ENCODE results near the gene DRC3.

The DRC3 gene

DNA sequence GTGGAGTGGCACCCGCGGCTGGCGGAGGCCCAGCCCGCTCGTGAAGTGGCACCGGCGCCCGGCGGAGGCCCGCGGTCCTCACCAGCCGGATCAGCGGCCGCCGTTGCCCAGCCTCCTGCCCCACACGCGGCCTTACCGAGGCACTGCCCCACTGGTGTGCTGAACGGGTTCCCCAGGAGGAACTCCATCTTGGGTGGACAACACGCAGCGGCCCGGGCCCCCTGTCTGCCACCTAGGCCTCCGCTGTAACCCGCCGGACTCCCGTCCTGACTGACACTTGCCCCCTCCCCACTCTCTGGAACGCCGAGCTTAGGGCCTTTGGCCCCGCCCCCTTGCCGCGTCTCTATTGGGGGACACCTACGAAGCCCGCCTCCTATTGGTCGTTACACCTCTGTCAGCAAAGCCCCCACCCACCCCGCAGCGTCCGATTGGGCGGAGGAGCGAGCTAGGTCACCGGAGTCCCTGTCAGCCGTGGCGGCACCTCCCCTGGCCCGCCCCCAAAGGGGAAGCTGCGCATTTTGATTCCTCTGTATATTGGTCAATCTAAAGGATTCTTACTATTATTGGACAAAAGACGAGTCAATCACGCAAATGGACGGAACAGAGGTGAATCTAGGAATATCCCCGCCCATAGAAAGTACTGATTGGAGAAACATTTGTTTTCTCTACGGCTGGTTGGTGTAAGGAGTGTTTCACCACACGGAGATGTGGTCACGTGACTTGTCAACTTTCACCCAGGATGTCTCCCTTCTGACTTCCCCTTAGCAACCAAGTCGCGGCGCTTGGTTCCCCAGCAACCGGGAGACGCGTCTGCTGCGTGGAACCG is at the start of gene DRC3, which contains the start of gene TOM1L2:
DRC3 (plus strand) TSS at position 737 of the 826 bp plus-strand sequence. CDS start 4,737 bp downstream, outside the sequence.
TOM1L2 (minus strand) TSS at position 275 of the 826 bp plus-strand sequence; CDS start at position 188, 87 bp downstream.
- no peak for TF ChIP-seq CTCF (IDR thresholded peaks at IDR 0.05; ENCODE audit: control insufficient read depth, extremely low read depth, insufficient read depth)
- peak; percentile 100 for DNase-seq (ENCODE audit: low read depth)
- peak within 1 kb of the TSS; percentile 67 for H3K4me3 ChIP-seq (ENCODE audit: low read depth, low read length)

DNA sequence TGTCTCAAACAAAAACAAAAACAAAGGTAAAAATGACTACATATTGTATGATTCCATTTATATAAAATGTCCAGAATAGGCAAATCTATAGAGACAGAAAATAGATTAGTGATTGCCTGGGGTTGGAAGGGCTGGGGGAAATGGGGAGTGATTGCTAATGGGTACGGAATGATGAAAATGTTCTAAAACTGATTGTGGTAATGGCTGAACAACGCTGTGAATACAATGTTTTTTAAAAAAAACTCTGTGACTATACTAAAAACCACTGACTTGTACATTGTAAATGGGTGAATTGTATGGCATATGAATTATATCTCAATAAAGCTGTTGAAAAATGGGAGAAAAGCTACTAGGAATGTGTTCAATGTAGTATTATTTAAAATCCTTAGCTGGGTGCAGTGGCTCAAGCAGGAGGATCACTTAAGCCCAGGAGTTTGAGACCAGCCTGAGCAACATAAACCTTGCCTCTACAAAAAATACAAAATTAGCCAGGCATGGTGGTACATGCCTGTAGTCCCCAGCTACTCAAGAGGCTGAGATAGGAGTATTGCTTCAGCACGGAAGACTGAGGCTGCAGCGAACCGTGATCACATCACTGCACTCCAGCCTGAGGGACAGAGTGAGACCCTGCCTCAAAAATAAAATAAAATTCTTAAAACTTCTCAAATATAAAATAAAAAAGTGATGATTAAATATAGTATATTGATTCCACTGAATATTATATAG is 48.4 kb upstream of the DRC3 start:
- no peak overlapping the region for H3K4me3 ChIP-seq (ENCODE audit: low read depth, low read length)
- TF ChIP-seq CTCF (IDR thresholded peaks at IDR 0.05; ENCODE audit: control insufficient read depth, extremely low read depth, insufficient read depth) = no peak
- no peak for DNase-seq (ENCODE audit: low read depth)

- H3K4me3 ChIP-seq (ENCODE audit: low read depth, low read length) = no peak overlapping the region
- TF ChIP-seq CTCF (IDR thresholded peaks at IDR 0.05; ENCODE audit: control insufficient read depth, extremely low read depth, insufficient read depth) = no peak
- no peak for DNase-seq (ENCODE audit: low read depth)
Observed at GRCh38 chr17:17924857-17925250, 47.8 kb upstream of the DRC3 start.

- H3K4me3 ChIP-seq (ENCODE audit: low read depth, low read length) = no peak overlapping the region
- no peak for DNase-seq (ENCODE audit: low read depth)
- TF ChIP-seq CTCF (IDR thresholded peaks at IDR 0.05; ENCODE audit: control insufficient read depth, extremely low read depth, insufficient read depth) = no peak
Observed at GRCh38 chr17:17926036-17926435, 46.6 kb upstream of the DRC3 start.

DNA sequence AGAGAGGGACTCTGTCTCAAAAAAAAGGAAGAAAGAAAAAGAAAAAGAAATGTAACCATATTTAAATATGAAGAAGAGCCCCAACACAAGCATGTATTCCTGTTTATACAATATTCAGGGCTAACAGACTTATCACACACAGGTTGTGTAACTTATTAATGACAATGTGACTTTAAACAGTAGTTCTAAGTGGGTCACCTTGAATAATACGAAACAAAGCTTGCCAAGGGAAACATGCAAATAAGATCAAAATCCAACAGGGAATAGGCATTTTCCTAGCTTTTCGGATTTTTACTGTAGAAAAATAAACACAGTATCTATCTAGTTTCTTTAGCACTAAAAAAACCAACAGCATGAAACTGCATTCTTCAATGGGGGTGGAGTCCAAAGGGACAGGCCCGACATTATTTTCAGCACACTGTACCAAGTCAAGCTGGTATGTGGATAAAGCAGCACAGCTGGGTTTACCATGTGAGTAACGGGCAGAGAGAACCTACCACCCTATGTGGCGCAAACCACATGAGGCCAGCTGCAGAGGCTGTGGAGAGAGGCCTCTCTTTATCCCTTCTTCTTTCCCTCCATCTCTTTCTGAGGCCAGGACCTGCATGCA is 45.7 kb upstream of the DRC3 start:
- no peak for TF ChIP-seq CTCF (IDR thresholded peaks at IDR 0.05; ENCODE audit: control insufficient read depth, extremely low read depth, insufficient read depth)
- DNase-seq (ENCODE audit: low read depth) = no peak
- no peak overlapping the region for H3K4me3 ChIP-seq (ENCODE audit: low read depth, low read length)

- no peak for DNase-seq (ENCODE audit: low read depth)
- no peak for TF ChIP-seq CTCF (IDR thresholded peaks at IDR 0.05; ENCODE audit: control insufficient read depth, extremely low read depth, insufficient read depth)
- H3K4me3 ChIP-seq (ENCODE audit: low read depth, low read length) = no peak overlapping the region
Observed at GRCh38 chr17:17928398-17929287, 44.0 kb upstream of the DRC3 start.
